GM12892 (cell line): ENCODE measurements around the gene OR4D11.
"Not testable (repeated sequence)": the region's sequence is repeated elsewhere in the genome, so short reads cannot be mapped to it uniquely, and the experiment has no call there.

ENCODE experiments used
- POLR2A ChIP-seq: IDR thresholded peaks from 2 replicates; pipeline ENCODE4 v1.6.1; 2011; ENCODE audit warnings: low read depth, low read length, control low read depth
- POLR2AphosphoS5 ChIP-seq: IDR thresholded peaks from 2 replicates; pipeline ENCODE4 v1.6.1; 2011; ENCODE audit warnings: low read depth, low read length, control low read depth
- TAF1 ChIP-seq: IDR thresholded peaks from 2 replicates; pipeline ENCODE4 v1.6.1; 2011; ENCODE audit warnings: low read depth, mild to moderate bottlenecking, control low read depth, low read length, borderline replicate concordance

DNA sequence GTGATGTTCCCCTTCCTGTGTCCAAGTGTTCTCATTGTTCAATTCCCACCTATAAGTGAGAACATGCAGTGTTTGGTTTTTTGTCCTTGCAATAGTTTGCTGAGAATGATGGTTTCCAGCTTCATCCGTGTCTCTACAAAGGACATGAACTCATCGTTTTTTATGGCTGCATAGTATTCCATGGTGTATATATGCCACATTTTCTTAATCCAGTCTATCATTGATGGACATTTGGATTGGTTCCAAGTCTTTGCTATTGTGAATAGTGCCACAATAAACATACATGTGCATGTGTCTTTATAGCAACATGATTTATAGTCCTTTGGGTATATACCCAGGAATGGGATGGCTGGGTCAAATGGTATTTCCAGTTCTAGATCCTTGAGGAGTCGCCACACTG lies 40.3 kb downstream of the OR4D11 start:
- not testable (repeated sequence) for TF ChIP-seq POLR2A, POLR2AphosphoS5, TAF1
